PC-9 (cell line): ENCODE measurements around the gene USP38. TPM values are rescaled to one million over a fixed set of nuclear protein-coding genes. Genes with fewer than 3 reads are reported as not detected.

Source experiments
- BruUV-seq: library from RNA; stranded (reverse); fragments of 400-500 nt; replicated peaks from 2 replicates; lab custom pipeline; 2021; lab: Mats Ljungman, UMichigan
- CTCF ChIA-PET: fragments of 300-600 bp; sonication (Branson Sonifier 250); formaldehyde crosslinking; loops from one replicate; lab custom pipeline; 2022; ENCODE audit warnings: antibody characterized with exemption; lab: Charles Lee
- POLR2A ChIA-PET: fragments of 300-600 bp; sonication (Branson Sonifier 250); formaldehyde crosslinking; loops from one replicate; lab custom pipeline; 2022; ENCODE audit warnings: antibody characterized with exemption; ENCODE audit not compliant: unreplicated experiment; lab: Charles Lee
- DNase-seq, 2 experiments: peaks; one replicate each; pipeline versions ENCODE4 v3.0.0 to v3.0.0-alpha.2; 2015 to 2022; ENCODE audit warnings: mixed read lengths in 1 of 2
- H2AFZ ChIP-seq: fragments of 200-600 bp; sonication (generic); 2 replicates; pipeline ENCODE4 v1.8.1; 2017; ENCODE audit warnings: antibody characterized with exemption
- H3F3A ChIP-seq: fragments of 200-600 bp; sonication (generic); 2 replicates; pipeline ENCODE4 v1.8.1; 2017; ENCODE audit warnings: antibody characterized with exemption, mild to moderate bottlenecking, low read depth; ENCODE audit not compliant: insufficient read depth
- H3K27ac ChIP-seq: fragments of 200-600 bp; sonication (generic); 2 replicates; pipeline ENCODE4 v1.6.1; 2016; ENCODE audit warnings: mixed run types
- H3K27me3 ChIP-seq: fragments of 200-600 bp; sonication (generic); 2 replicates; pipeline ENCODE4 v1.6.1; 2016; ENCODE audit warnings: low read depth, mixed run types; ENCODE audit not compliant: insufficient read depth
- H3K36me3 ChIP-seq: fragments of 200-600 bp; sonication (generic); 2 replicates; pipeline ENCODE4 v1.6.1; 2016; ENCODE audit warnings: low read depth, mixed run types
- H3K4me1 ChIP-seq: fragments of 200-600 bp; sonication (generic); replicated peaks from 2 replicates; pipeline ENCODE4 v1.6.1; 2016; ENCODE audit warnings: mixed run types; ENCODE audit not compliant: insufficient read depth
- H3K4me2 ChIP-seq: fragments of 200-600 bp; sonication (generic); 2 replicates; pipeline ENCODE4 v1.6.1; 2017; ENCODE audit warnings: mixed run types
- H3K4me3 ChIP-seq: fragments of 200-600 bp; sonication (generic); 2 replicates; pipeline ENCODE4 v1.6.1; 2016; ENCODE audit warnings: mixed run types
- H3K79me2 ChIP-seq: fragments of 200-600 bp; sonication (generic); 2 replicates; pipeline ENCODE4 v1.6.1; 2017; ENCODE audit warnings: low read depth, mixed run types
- H3K9me2 ChIP-seq: fragments of 200-600 bp; sonication (generic); 2 replicates; pipeline ENCODE4 v1.8.1; 2017; ENCODE audit warnings: mild to moderate bottlenecking; ENCODE audit not compliant: insufficient read depth
- H3K9me3 ChIP-seq: fragments of 200-600 bp; sonication (generic); 2 replicates; pipeline ENCODE4 v1.8.1; 2016; ENCODE audit warnings: low read depth; ENCODE audit not compliant: insufficient read depth
- H4K20me1 ChIP-seq: fragments of 200-600 bp; sonication (generic); 2 replicates; pipeline ENCODE4 v1.8.1; 2017; ENCODE audit not compliant: insufficient read depth
- CTCF ChIP-seq: fragments of 200-600 bp; sonication (generic); conservative IDR thresholded peaks from 2 replicates; pipeline ENCODE4 v1.6.1; 2017; ENCODE audit warnings: mixed run types, antibody characterized with exemption, mild to moderate bottlenecking, moderate library complexity
- EZH2 ChIP-seq: fragments of 200-600 bp; sonication (generic); IDR thresholded peaks from 2 replicates; pipeline ENCODE4 v1.8.0; 2017; ENCODE audit warnings: antibody characterized with exemption, low read depth
- intact Hi-C: fragments of 100-400 bp; cut with micrococcal nuclease; formaldehyde crosslinking; loops from one replicate; pipeline ENCODE4 v1.10.0; 2022; ENCODE audit not compliant: unreplicated experiment
- total RNA-seq: library from RNA; stranded (reverse); gene quantifications from 2 replicates; pipeline ENCODE4 v1.2.3, GENCODE V29; 2021

Gene USP38
- total RNA-seq, 1 experiment from 2014 or later: 11.9 TPM

GRCh38 chr4:143250617-143251016 lies 65.9 kb downstream of the USP38 start:
- Histone ChIP-seq H3K27me3 (no peaks in the 10 kb centered on the region), H3K4me3 (no peak overlapping the region), H2AFZ (no peak overlapping the region), H3K9me2 (no peaks in the 10 kb centered on the region), H3K79me2 (no peaks in the 10 kb centered on the region), H3K4me2 (no peak overlapping the region), H4K20me1 (no peaks in the 10 kb centered on the region), H3K4me1 (peaks cover 15% of the 10 kb centered on the region), H3K27ac (no peak overlapping the region), H3K36me3 (no peaks in the 10 kb centered on the region), H3K9me3 (no peaks in the 10 kb centered on the region), H3F3A (no peaks in the 10 kb centered on the region; the same call in 1 of the 2 replicates)
- ChIA-PET POLR2A (interaction anchor here (0.6 kb wide), 1 partner anchor 10 kb away, joined by 5 read pairs; no protein-coding TSS in a partner anchor), CTCF (no interaction called here)
- TF ChIP-seq CTCF (no peak), EZH2 (no peak)
- intact Hi-C loops: no loop called here
- DNase-seq: no peak
- BruUV-seq: no TSS peak

GRCh38 chr4:143251348-143251747 lies 66.6 kb downstream of the USP38 start:
- no peak for TF ChIP-seq EZH2
- TF ChIP-seq CTCF: no peak
- Histone ChIP-seq H3K27me3 (no peaks in the 10 kb centered on the region), H3K79me2 (no peaks in the 10 kb centered on the region), H3K4me3 (no peak overlapping the region), H3K9me2 (no peaks in the 10 kb centered on the region), H2AFZ (no peak overlapping the region), H3K9me3 (no peaks in the 10 kb centered on the region), H3K4me2 (no peak overlapping the region), H3F3A (no peaks in the 10 kb centered on the region; the same call in 1 of the 2 replicates), H4K20me1 (no peaks in the 10 kb centered on the region), H3K4me1 (peaks cover 15% of the 10 kb centered on the region), H3K36me3 (no peaks in the 10 kb centered on the region), H3K27ac (no peak overlapping the region)
- BruUV-seq: no TSS peak
- DNase-seq: no peak
- ChIA-PET POLR2A (no interaction called here), CTCF (no interaction called here)
- intact Hi-C loops: no loop called here

GRCh38 chr4:143251779-143252178 lies 67.1 kb downstream of the USP38 start:
- no peaks in the 10 kb centered on the region for H3K9me3 ChIP-seq
- peaks cover 15% of the 10 kb centered on the region for H3K4me1 ChIP-seq
- BruUV-seq: no TSS peak
- H3K4me2 ChIP-seq: no peak overlapping the region; the same call in 1 of the 2 replicates
- H2AFZ ChIP-seq: no peak overlapping the region
- no peaks in the 10 kb centered on the region for H3K27me3 ChIP-seq
- TF ChIP-seq CTCF (no peak), EZH2 (no peak)
- no peak overlapping the region for H3K27ac ChIP-seq
- peak in 1 of 2 experiments; percentile 75 for DNase-seq
- H3K36me3 ChIP-seq: no peaks in the 10 kb centered on the region
- intact Hi-C loops: no loop called here
- H3K9me2 ChIP-seq: no peaks in the 10 kb centered on the region
- no peaks in the 10 kb centered on the region; the same call in 1 of the 2 replicates for H3F3A ChIP-seq
- POLR2A ChIA-PET: no interaction called here
- H4K20me1 ChIP-seq: no peaks in the 10 kb centered on the region
- CTCF ChIA-PET: no interaction called here
- H3K4me3 ChIP-seq: no peak overlapping the region
- no peaks in the 10 kb centered on the region for H3K79me2 ChIP-seq
